Measurements from ENCODE around the gene RRAGC.

DNA sequence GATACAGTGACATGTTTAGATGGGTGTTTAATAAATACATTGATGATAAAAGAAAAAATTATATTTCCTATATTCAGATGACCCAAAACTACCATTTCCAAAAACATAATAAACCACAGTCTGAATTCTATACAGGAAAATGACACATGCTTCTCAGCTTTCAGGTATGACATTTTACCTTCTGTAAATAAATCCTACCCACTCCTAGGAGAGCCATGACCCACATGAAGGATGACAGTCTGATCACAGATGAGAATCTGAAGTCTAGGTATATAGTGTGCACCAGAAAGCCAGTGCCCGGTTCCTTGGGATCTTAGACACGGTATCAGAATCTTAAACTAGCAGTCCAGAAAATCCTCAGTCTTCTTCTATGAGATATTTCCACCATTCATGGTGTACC, 25.5 kb upstream of the RRAGC start:
- TF ChIP-seq, protein P1, sequence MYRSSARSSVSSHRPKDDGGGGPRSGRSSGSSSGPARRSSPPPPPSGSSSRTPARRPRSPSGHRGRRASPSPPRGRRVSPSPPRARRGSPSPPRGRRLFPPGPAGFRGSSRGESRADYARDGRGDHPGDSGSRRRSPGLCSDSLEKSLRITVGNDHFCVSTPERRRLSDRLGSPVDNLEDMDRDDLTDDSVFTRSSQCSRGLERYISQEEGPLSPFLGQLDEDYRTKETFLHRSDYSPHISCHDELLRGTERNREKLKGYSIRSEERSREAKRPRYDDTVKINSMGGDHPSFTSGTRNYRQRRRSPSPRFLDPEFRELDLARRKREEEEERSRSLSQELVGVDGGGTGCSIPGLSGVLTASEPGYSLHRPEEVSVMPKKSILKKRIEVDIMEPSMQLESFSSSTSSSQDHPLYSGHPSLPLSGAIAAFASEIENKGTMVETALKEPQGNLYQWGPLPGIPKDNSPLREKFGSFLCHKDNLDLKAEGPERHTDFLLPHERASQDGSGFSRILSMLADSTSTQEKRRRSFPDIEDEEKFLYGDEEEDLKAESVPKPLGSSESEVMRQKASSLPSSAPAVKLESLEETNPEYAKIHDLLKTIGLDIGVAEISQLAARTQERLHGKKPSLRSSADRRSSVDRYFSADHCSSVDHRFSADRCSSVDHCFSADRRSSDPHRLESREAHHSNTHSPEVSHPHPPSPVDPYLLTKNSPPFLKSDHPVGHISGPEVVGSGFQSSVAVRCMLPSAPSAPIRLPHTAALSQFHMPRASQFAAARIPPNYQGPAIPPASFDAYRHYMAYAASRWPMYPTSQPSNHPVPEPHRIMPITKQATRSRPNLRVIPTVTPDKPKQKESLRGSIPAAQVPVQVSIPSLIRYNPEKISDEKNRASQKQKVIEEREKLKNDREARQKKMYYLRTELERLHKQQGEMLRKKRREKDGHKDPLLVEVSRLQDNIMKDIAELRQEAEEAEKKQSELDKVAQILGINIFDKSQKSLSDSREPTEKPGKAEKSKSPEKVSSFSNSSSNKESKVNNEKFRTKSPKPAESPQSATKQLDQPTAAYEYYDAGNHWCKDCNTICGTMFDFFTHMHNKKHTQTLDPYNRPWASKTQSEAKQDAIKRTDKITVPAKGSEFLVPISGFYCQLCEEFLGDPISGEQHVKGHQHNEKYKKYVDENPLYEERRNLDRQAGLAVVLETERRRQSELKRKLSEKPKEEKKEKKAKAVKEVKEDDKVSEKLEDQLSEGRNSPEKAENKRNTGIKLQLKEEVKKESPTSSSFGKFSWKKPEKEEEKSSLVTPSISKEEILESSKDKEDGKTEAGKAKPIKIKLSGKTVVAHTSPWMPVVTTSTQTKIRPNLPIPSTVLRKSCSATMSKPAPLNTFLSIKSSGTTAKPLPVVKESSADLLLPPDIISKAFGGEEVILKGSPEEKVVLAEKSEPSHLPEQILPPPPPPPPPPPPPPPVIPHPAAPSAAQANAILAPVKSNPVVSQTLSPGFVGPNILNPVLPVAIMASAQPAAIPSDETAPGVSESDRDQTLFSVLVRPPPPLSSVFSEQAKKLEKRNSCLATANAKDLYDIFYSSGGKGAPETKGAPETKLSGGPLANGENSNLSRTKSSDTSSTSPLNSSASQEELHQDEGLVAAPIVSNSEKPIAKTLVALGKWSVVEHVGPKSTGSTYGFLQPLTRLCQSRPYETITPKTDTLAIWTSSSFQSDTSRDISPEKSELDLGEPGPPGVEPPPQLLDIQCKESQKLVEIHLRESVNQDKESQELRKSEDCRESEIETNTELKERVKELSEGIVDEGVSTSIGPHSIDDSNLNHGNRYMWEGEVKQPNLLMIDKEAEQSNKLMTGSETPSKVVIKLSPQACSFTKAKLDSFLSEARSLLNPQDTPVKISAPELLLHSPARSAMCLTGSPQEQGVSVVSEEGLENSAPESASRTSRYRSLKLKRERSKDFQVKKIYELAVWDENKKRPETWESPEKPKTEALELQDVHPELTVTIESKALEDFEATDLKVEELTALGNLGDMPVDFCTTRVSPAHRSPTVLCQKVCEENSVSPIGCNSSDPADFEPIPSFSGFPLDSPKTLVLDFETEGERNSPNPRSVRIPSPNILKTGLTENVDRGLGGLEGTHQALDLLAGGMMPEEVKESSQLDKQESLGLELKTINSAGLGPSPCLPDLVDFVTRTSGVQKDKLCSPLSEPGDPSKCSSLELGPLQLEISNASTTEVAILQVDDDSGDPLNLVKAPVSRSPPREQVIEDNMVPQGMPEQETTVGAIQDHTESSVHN (IDR thresholded peaks at IDR 0.05; ENCODE audit: borderline replicate concordance in 1 of 2, low read depth in 1 of 2), result no peak
- TF ChIP-seq NFXL1 (CRISPR knock-in tag; IDR thresholded peaks at IDR 0.05) (no peak), SMARCC2 (IDR thresholded peaks at IDR 0.05; ENCODE audit: low read depth) (no peak), NFIC (IDR thresholded peaks at IDR 0.05) (no peak), ZBTB40 (IDR thresholded peaks at IDR 0.05) (no peak), ZBTB40 (CRISPR knock-in tag; IDR thresholded peaks at IDR 0.05) (no peak), SIN3B (IDR thresholded peaks at IDR 0.05; ENCODE audit: low read depth) (no peak), TFAP4 (CRISPR knock-in tag; IDR thresholded peaks at IDR 0.05; ENCODE audit: borderline replicate concordance) (no peak), ZNF561 (CRISPR knock-in tag; conservative IDR thresholded peaks at IDR 0.05) (no peak), ZNF232 (CRISPR knock-in tag; IDR thresholded peaks at IDR 0.05) (no peak), POLR2A (conservative IDR thresholded peaks at IDR 0.05) (no peak), TAF7 (tag; IDR thresholded peaks at IDR 0.05) (no peak), RFX5 (IDR thresholded peaks at IDR 0.05; ENCODE audit: low read depth, low read length) (no peak)
